GM19372 (cell line): ENCODE measurements around the gene RHBDL1.

Source experiments
- ATAC-seq: cut with Tn5 transposase; IDR thresholded peaks from one replicate; pipeline ENCODE4 v1.9.1; 2021; ENCODE audit warnings: mild to moderate bottlenecking, low read depth, moderate library complexity; ENCODE audit not compliant: unreplicated experiment

The RHBDL1 gene

DNA sequence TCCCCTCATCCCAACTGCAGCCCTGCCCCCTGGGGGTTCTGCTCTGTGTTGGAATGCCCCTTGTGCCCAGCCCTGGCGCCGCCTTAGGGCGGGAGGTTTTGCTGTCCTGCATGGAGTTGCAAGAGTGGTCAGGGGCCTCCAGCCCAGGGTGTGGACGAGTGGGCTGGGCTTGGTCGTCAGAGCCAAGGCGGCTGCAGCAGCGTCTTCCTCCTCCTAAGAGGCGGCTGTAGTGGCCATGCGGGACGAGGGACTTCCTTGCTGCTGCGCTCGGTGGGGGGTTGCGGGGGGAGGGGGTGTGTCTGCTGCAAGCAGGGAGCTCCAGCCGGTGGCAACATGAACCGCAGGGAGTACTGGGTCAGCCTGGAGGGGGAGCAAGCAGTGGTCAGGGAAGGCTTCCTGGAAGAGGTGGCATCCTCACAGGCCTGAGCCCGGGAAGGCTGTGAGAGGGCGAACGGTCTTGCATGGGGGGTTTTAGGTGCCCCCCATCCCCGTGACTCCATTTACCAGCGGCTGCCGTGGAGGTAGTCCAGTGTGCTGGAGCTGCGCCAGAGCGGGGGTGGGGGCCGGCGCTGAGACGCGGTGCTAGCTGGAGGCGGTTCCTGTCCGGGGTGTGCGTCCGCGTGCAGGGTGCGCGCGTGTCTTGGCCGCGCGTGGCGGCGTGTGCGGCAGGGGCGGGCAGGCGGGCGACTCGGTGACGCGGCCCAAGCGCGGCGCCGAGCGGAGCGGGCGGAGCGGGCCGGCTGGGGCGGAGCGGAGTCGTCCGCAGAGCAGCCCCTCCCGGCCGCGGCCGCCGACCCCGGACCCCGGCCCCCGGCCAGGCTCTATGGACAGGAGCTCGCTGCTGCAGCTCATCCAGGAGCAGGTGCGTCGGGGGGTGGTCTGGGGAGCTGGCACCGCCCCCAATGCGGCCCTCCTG is at the start of gene RHBDL1:
RHBDL1 (plus strand) TSS at position 704 of the 916 bp plus-strand sequence; CDS start at position 824, 120 bp downstream.
- no peak for ATAC-seq

DNA sequence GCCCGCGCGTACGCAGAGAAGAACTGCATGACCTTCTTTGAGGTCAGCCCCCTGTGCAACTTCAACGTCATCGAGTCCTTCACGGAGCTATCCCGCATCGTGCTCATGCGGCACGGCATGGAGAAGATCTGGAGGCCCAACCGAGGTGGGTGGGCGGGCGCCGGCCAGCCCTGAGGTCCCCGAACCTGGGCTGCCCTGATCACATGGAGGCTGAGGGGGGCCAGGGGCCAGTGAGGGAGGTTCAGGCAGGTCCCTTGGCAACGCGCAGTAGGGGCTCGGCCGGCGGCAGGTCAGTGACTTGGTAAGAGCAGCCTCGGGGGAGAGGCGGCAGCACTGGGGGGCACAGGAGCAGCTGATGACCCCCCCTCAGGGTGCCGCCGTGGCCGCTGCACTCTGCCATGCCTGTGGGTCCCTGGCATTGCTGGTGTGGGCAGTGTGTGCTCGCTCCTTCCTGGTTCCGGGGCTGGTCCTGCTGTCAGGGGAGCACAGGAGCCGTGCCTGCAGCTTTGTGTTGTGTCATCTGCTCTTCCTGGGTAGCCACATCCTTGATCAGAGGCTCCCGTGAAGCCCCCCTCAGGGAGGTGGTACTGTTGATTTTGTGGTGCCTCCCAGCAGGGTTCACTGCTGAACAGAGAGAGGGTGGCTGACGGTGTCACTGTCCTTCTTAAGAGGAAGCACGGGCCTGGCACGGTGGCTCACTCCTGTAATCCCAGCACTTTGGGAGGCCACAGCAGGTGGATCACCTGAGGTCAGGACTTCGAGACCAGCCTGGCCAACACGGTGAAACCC is 49.3 kb upstream of the RHBDL1 start:
- ATAC-seq, result no peak

DNA sequence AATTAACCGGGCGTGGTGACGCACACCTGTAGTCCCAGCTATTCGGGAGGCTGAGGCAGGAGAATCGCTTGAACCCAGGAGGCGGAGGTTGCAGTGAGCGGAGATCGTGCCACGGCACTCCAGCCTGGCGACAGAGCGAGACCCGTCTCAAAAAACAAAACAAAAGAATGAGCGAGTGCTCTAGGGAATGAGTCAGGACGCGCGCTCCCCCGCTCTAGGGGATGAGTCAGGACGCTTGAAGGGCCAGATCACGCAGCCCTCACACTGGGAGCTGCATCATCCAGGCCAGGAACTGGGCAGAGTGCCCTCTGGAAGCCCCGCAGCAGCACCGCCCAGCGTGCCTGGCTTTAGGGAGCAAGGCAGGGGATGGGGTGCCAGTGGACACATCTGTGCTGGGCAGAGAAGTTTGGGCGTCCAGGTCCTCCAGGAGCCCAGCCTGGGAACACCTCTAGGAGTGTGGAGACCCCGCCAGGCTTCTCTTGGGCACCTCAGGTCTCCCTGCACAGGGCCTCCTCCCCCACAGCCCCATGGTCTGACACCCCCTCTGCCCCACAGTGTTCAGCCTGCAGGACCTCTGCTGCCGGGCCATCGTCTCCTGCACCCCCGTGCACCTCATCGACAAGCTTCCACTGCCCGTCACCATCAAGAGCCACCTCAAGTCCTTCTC is 48.6 kb upstream of the RHBDL1 start:
- no peak for ATAC-seq

DNA sequence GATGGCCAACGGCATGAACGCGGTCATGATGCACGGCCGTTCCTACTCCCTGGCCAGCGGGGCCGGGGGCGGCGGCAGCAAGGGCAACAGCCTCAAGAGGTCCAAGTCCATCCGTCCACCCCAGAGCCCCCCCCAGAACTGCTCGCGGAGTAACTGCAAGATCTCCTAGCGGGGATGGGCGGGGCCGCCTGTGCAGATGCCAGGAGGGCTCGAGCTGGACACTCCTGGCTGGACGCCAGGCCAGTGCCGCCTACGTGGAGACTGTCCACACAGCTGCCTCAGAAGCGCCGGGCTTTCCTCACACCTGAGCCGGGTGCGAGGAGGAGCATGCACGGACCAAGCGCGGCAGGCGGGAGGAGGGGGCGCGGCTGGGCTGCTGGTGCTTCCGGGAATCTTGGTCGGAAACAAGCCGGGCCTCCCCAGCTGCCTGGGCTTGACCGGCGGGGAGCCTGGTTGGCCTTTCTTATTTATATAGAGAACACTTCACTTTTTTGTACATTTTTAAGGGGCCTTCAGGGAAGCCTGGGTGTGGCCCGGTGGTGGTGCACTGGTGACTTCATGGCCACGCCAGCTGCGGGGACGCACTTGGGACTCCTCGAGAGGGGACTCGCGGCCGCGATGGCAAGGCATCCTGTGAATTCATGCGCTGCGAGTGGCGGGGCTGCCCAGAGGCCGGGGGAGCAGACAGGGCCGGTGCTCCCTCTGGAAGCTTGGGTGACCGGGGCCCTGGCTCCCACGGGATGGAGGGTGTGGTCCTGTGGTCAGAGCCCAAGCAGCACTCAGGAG is 47.8 kb upstream of the RHBDL1 start:
- no peak for ATAC-seq

DNA sequence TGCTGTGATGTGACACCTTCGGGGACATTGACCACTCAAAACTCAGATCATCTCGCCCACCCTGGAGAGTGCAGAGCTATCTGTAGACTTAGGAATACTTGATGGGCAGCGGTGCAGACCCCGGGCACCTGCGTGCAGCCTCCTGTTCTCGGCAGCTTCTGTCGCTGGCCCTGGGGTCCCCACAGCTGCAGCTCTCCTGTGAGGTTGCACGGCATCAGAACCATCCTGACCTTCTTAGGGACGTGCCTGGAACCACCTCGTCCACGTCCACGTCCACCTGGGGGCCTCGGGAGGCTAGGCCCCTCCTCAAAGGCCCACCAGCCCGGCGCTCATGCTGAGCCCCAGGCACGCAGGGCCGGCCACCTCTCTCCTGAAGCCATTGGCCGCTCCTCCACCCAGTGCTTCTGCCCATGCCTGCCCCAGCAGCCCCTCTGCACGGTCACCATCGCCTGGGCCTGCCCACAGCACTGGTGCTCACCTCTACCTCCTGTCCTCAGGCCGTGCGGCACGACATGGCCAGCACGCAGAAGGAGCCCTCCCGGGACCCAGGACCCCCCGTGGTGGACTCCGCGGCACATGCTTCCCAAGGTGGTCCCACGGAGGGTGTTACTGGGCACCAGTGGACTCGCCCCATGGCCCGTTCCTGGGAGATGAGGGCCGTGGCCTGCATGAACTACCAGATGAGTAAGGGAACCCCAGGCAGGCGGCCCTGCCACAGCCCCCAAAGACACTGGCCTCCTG is 47.0 kb upstream of the RHBDL1 start:
- no peak for ATAC-seq

DNA sequence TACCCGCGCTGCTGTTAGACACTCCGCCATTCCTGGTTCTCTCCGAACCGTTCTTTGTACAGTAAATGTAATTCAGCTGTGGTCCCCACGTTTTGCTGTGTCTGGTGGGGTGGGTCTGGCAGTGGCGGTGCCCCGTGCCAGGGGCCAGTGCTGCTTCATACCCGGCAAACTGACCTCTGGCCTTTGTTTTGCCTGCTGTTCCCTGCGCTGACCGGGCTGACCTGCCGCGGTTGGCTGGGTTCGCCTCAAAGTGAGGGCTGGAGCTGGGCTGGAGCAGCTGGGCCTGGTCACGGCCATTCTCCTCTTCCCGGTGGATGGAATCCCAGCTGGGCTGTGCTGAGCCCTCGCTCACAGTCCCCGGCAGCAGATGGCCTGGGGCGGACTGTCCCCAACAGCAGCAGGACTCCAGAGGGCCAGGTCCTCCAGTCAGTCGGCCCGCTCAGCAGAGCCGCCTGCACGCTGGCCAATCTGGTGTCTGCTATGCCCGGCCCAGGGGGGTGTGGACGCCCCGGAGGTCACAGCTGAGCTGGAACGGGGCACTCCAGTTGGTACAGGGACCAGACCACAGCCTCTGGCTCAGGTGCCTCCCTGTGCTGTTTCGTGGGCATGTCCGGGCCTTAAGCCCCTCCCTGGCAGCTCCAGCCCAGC is 46.2 kb upstream of the RHBDL1 start:
- no peak for ATAC-seq

DNA sequence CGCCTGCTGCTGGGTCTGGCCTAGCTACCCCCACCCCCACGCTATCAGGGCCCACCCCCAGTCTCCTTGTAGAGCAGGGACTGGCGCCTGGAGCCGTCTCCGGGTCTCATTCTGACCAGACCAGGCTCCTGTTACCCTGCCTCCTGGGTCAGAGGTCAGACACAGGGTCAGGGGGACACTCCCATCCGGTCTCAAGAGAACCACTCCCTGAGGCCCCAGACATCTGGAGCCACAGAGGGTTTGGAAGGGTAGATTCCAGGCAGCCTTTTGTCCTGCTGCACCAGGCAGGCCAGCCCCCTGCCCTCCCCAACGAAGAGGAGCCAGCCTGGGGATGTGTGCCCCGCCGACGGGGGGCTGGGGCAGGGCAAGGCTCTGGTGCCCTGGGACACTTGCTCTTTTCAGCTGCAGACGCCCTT is 45.6 kb upstream of the RHBDL1 start:
- no peak for ATAC-seq

DNA sequence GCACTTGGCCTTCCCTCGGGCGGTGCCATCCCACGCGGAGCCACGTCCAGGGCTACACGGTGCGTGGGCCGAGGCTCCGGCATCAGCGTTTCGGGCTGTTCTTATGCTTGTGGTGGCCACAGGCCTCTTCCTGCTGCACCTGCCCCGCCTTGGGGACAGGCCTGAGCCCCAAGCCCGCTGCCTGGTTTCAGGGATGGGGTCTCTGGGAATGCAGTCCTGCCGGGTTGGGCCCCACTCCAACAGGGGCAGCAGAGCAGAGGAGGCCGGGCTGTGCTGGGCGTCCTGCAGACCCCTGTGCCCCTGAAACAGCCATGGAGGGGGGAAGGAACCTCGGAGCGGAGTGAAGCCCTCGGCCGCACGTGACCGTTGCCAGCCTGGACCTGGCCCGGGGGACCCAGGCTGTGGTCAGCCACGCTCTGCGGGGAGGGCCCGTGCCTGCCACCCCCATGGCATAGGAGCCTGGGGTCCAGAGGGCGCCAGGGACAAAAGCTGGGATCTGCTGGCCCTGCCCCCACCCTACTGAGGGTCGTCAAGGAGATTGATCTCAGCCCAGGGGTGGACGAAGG is 45.1 kb upstream of the RHBDL1 start:
- ATAC-seq, result no peak

DNA sequence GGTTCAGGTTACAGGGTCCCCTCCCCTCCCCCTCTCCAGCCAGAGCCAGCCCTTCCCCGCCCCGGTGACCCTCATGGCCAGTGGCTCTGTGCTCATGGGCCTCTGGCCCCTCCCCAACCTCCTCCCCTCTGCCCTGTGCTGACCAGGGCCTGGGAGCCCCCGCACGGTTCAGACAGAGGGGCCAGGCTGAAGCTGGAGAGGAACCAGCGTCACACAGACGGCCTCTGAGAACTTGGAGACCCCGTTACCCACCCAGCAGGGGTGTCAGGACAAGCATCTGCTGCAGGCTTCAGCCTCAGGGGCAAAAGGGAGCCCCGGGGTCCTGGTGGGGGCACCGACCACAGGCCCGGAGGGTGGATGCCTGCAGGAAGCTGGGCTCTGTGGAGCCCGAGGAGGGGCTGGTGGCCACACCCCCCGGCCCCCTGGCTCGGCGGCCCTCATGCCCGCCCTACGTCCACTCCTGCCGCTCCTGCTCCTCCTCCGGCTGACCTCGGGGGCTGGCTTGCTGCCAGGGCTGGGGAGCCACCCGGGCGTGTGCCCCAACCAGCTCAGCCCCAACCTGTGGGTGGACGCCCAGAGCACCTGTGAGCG is 44.6 kb upstream of the RHBDL1 start, which contains the start of gene WFIKKN1:
WFIKKN1 (plus strand) TSS at position 171 of the 591 bp plus-strand sequence; CDS start at position 440, 269 bp downstream.
- ATAC-seq, result no peak

DNA sequence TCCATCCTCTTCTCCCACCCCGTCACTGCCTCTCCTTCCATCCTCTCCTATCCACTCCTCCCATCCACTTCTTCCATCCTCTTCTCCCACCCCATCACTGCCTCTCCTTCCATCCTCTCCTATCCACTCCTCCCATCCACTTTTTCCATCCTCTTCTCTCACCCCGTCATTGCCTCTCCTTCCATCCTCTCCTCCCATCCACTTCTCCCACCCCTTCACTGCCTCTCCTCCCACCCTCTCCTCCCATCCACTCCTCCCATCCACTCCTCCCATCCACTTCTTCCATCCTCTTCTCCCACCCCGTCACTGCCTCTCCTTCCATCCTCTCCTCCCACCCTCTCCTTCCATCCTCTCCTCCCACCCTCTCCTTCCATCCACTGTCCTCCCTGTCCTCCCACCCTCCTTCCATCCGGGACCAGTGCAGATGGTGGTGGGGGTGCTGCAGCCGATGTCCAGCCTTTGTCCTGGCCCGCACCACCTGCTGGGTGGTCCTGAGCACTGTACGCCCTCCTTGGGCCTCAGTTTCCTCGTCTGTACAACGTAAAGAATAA is 43.6 kb upstream of the RHBDL1 start:
- ATAC-seq, result no peak

DNA sequence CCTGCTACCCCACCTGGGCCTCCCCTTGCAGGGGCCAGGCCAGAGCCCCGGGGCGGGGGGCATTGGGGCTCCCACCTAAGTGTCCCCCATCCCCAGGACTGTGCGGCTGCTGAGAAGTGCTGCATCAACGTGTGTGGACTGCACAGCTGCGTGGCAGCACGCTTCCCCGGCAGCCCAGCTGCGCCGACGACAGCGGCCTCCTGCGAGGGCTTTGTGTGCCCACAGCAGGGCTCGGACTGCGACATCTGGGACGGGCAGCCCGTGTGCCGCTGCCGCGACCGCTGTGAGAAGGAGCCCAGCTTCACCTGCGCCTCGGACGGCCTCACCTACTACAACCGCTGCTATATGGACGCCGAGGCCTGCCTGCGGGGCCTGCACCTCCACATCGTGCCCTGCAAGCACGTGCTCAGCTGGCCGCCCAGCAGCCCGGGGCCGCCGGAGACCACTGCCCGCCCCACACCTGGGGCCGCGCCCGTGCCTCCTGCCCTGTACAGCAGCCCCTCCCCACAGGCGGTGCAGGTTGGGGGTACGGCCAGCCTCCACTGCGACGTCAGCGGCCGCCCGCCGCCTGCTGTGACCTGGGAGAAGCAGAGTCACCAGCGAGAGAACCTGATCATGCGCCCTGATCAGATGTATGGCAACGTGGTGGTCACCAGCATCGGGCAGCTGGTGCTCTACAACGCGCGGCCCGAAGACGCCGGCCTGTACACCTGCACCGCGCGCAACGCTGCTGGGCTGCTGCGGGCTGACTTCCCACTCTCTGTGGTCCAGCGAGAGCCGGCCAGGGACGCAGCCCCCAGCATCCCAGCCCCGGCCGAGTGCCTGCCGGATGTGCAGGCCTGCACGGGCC is 42.8 kb upstream of the RHBDL1 start:
- no peak for ATAC-seq

DNA sequence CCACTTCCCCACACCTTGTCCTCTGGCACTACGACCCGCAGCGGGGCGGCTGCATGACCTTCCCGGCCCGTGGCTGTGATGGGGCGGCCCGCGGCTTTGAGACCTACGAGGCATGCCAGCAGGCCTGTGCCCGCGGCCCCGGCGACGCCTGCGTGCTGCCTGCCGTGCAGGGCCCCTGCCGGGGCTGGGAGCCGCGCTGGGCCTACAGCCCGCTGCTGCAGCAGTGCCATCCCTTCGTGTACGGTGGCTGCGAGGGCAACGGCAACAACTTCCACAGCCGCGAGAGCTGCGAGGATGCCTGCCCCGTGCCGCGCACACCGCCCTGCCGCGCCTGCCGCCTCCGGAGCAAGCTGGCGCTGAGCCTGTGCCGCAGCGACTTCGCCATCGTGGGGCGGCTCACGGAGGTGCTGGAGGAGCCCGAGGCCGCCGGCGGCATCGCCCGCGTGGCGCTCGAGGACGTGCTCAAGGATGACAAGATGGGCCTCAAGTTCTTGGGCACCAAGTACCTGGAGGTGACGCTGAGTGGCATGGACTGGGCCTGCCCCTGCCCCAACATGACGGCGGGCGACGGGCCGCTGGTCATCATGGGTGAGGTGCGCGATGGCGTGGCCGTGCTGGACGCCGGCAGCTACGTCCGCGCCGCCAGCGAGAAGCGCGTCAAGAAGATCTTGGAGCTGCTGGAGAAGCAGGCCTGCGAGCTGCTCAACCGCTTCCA is 42.0 kb upstream of the RHBDL1 start:
- ATAC-seq, result no peak

DNA sequence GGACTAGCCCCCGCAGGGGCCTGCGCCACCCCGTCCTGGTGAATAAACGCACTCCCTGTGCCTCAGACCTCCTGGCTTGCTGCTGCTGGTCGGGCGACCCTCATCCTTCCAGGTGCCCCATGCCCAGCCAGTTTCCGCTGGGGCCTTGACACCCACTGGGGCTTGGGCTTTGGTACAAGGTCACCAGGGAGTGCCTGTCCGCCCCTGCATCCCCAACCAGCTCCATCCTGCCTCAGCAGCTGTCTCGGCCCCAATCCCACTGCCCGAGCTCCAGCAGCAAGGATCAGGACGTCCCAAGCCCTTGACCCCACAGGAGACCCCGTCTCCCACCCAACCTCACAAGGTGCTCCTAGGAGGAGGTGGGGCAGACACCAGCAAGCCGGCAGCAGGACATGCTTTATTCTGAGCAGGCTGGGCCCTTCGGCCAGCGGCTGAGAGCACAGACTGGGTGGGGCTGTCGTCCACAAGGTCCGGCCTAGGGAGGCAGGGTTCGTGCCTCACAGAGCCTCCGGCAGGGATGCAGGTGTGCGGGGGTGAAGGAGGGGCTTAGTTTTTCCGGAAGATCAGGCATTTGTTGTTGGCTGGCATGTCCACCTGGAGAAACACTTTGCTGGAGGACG is 41.3 kb upstream of the RHBDL1 start:
- ATAC-seq, result no peak

DNA sequence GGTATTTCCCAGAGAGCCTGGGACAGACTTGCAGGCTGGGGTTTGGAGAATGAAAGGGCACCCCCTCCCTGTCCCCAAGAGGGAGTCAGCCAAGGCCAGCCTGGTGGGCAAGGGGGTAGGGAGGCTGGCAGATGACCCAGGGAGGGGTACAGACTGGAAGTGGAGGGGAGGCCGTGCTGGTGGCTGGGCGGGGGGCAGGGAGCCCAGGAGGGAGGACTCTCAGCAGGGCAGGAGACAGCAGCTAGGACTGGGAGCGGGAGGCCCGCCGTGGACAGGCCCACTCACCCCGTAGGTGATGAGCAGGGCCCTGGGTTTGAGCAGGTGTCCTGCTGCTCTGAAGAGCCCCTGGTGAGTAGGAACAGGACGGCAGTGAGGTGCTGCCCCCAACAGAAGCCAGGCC is 40.5 kb upstream of the RHBDL1 start:
- no peak for ATAC-seq

DNA sequence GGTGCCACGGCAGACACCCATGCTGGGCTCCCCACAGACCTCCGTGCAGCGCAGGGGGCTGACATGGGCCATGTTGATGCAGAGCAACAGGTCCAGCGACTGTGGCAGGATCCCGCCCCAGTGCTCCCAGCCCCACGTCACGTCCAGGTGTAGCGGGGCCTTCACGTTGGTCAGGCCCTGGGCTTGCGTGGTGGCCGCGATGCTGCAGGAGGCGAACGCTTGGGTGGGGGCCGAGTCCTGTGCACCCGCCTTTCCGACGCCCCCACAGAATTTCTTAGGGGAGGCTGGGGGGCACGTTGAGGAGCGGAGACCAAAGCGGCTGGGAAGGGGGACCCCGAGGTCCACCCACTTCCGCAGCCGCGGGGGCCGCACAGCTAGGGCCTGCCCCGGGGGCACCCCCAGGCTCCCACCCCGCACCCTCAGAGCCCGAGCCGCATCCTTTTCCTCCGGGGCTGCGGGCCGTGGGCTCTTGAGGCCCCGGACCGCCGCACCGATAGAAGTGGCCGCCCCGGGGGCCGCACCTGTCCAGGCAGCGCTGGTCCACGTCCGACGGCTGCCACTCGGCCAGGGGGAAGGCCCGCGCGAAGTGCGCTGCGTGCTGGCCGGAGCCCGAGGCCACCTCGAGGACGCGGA is 39.8 kb upstream of the RHBDL1 start:
- peak; percentile 7 for ATAC-seq
